ENCODE results near the gene QRFPR. TPM values are rescaled to one million over a fixed set of nuclear protein-coding genes. Genes with fewer than 3 reads are reported as not detected.
A peak's percentile ranks its signal among the peaks of the same experiment; 100 is the strongest.
"Not testable (repeated sequence)": the region's sequence is repeated elsewhere in the genome, so short reads cannot be mapped to it uniquely, and the experiment has no call there.

QRFPR gene
- total RNA-seq, result not detected

GRCh38 chr4:121380776-121381462 is at the start of gene QRFPR:
Gene QRFPR, minus strand, starts transcription at chr4:121381018. Its CDS starts 371 bp downstream, at chr4:121380647.
- Mint-ChIP-seq H3K4me3 (peak within 1 kb of the TSS; percentile 59), H3K27ac (no peak within 1 kb of the TSS), H3K4me1 (ENCODE audit: low read depth in 2 of 2) (peaks cover 0 to 6% of the 10 kb centered on the region in 2 donors), H3K9me3 (no peaks in the 10 kb centered on the region), H3K27me3 (peaks cover 42 to 77% of the 10 kb centered on the region in 2 donors), H3K36me3 (no peaks in the 10 kb centered on the region)
- ATAC-seq, result peak in 1 of 2 donors; percentile 43
- no peak for DNase-seq (ENCODE audit: low spot score)

DNA sequence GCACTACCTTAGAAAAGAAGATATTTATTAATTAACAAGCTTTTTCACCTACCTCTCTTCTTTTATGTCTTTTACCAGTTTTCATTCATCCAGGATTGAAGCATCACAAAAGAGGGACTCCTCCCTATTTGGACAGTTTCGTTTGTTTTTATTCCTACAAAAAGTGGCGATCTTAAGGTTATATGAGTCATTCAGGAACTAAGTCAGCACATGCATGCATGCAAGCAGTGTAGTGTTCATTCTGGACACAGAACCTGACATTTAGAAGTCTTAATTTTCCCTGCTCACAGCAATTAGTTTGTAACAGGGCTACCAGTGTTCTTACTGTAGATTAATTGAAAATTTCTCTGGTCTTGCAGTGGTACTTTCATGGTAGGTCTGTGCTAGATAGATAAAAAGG is 47.9 kb upstream of the QRFPR start:
- no peaks in the 10 kb centered on the region for H3K4me1 Mint-ChIP-seq (ENCODE audit: low read depth in 2 of 2)
- H3K27ac Mint-ChIP-seq, result no peak overlapping the region
- H3K9me3 Mint-ChIP-seq, result no peaks in the 10 kb centered on the region
- no peak overlapping the region for H3K4me3 Mint-ChIP-seq
- peaks cover 0 to 34% of the 10 kb centered on the region in 2 donors for H3K27me3 Mint-ChIP-seq
- ATAC-seq (no peak), DNase-seq (ENCODE audit: low spot score) (no peak)
- no peaks in the 10 kb centered on the region for H3K36me3 Mint-ChIP-seq

DNA sequence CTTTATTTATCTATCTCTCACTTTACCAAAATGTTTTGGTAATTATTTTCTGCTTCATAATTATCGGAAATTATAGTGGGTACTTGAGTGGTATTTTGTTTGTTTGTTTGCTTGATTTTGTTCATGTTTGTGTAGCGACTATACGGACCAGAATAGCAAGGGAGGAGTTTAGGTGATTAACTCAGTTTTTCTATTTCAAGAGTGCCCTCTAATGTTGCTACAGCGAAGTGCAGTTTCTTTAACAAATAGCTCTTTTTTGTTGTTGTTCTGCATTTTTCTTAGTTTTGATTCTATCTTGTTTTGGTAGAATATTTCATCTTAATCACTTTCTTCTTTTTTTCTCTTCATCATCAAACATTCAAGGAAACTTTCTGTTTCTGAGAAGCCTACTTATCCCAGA is 40.8 kb upstream of the QRFPR start:
- ATAC-seq (no peak), DNase-seq (ENCODE audit: low spot score) (no peak)
- Mint-ChIP-seq H3K36me3 (no peaks in the 10 kb centered on the region), H3K9me3 (no peaks in the 10 kb centered on the region), H3K27ac (no peak overlapping the region), H3K27me3 (peaks cover 5 to 21% of the 10 kb centered on the region in 2 donors), H3K4me3 (no peak overlapping the region), H3K4me1 (ENCODE audit: low read depth in 2 of 2) (no peaks in the 10 kb centered on the region)

DNA sequence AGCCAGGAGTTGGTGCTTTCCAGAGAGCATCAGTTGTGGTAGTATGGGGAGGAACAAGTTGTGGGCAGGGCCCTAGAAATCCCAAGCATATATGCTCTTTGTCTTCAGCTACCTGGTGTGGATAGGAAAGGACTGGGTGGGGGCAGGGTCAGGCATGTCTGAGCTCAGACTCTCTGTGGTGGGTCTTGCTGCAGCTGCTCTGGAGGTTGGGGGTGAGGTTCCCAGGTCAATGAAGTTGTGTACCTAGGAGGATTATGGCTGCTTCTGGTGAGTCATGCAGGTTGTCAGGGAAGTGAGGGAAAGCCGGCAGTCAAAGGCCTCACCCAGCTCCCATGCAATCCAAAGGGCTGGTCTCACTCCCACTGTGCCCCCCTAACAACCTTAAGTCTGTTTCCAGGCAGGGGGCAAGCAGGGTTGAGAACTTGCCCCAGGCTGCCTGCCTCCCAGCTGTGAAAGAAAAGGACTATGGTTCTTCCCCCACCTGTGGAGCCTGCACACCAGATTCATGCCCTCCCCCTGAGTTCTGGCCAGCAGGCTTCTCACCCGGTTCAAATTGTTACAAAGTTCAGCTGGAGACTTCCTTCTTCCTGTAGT is 30.4 kb upstream of the QRFPR start:
- H3K27ac Mint-ChIP-seq, result no peak overlapping the region
- ATAC-seq (no peak), DNase-seq (ENCODE audit: low spot score) (no peak)
- peaks cover 6 to 50% of the 10 kb centered on the region in 2 donors for H3K27me3 Mint-ChIP-seq
- H3K36me3 Mint-ChIP-seq, result peaks cover 7% of the 10 kb centered on the region
- no peak overlapping the region for H3K4me3 Mint-ChIP-seq
- no peaks in the 10 kb centered on the region for H3K4me1 Mint-ChIP-seq (ENCODE audit: low read depth in 2 of 2)
- peaks cover 15% of the 10 kb centered on the region for H3K9me3 Mint-ChIP-seq

- H3K27ac Mint-ChIP-seq; H3K4me1 Mint-ChIP-seq (ENCODE audit: low read depth in 2 of 2); ATAC-seq; H3K9me3 Mint-ChIP-seq; DNase-seq (ENCODE audit: low spot score); H3K4me3 Mint-ChIP-seq; H3K36me3 Mint-ChIP-seq: not testable (repeated sequence)
- H3K27me3 Mint-ChIP-seq, result peaks cover 4 to 34% of the 10 kb centered on the region in 2 donors
Observed at GRCh38 chr4:121408567-121408966, 27.7 kb upstream of the QRFPR start.

DNA sequence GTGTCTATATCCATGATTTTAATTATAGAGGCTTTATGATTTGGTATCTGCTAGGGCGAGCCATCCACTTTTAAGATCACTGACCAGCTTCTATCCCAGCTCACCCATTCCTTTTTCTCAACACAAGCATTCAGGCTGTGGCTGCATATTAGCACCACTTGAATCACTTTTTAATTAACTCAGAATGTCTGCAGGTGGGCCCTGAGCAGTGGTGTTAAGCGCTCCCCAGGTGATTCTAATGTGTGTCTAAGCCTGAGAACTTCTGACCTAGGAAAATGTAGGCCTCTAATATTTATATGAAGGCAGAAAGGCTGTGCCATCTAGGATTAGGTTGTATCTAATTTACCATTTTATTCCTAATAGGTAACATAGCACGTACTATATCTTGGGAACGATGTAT is 19.8 kb upstream of the QRFPR start:
- Mint-ChIP-seq H3K4me3 (no peak overlapping the region), H3K4me1 (ENCODE audit: low read depth in 2 of 2) (no peaks in the 10 kb centered on the region), H3K27ac (no peak overlapping the region), H3K27me3 (peaks cover 0 to 7% of the 10 kb centered on the region in 2 donors), H3K36me3 (no peaks in the 10 kb centered on the region), H3K9me3 (no peaks in the 10 kb centered on the region)
- ATAC-seq (no peak), DNase-seq (ENCODE audit: low spot score) (no peak)

GRCh38 chr4:121397941-121398601 is 17.3 kb upstream of the QRFPR start:
- Mint-ChIP-seq H3K9me3 (no peaks in the 10 kb centered on the region), H3K36me3 (no peaks in the 10 kb centered on the region), H3K27ac (no peak overlapping the region), H3K4me1 (ENCODE audit: low read depth in 2 of 2) (no peaks in the 10 kb centered on the region), H3K4me3 (no peak overlapping the region), H3K27me3 (peaks cover 0 to 4% of the 10 kb centered on the region in 2 donors)
- DNase-seq (ENCODE audit: low spot score) (no peak), ATAC-seq (no peak)

- H3K4me1 Mint-ChIP-seq (ENCODE audit: low read depth in 2 of 2), result no peaks in the 10 kb centered on the region
- H3K4me3 Mint-ChIP-seq, result no peak overlapping the region
- H3K27me3 Mint-ChIP-seq, result peaks cover 0 to 11% of the 10 kb centered on the region in 2 donors
- H3K9me3 Mint-ChIP-seq, result no peaks in the 10 kb centered on the region
- H3K27ac Mint-ChIP-seq, result no peak overlapping the region
- ATAC-seq, result no peak
- H3K36me3 Mint-ChIP-seq, result no peaks in the 10 kb centered on the region
- no peak for DNase-seq (ENCODE audit: low spot score)
Observed at GRCh38 chr4:121397434-121397833, 16.6 kb upstream of the QRFPR start.

DNA sequence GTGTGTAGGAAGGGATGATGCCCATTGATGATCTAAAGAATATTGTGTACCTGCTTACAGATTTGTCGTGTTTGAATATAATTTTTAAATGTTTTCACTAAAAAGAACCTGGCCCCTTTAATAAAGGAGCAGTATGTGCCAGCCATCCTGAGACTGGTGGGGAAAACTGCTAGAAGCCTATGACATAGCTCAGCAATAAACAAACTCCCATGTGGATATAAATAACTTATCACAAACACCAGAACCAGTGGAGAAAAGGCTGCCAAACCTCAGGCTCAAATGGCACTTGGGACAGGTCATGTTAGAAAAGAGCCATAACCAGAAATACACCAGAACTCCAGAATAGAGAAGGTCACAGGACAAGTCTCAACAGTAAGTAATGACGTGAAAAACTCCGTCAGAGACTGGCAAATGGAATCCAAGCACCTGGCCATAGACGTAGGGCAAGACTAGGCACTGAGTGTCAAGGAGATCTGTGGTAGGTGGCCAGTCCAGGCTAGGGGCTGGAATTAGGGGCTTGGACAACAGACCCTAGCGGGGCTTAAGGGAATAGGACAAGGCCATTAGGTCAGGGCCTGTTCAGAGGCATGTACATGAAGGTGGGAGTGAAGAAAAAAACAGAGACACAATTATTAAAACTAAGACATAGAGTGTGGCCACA is 11.7 kb upstream of the QRFPR start:
- Mint-ChIP-seq H3K36me3 (no peaks in the 10 kb centered on the region), H3K4me3 (no peak overlapping the region), H3K27ac (no peak overlapping the region), H3K9me3 (no peaks in the 10 kb centered on the region), H3K4me1 (ENCODE audit: low read depth in 2 of 2) (no peaks in the 10 kb centered on the region), H3K27me3 (peaks cover 0 to 26% of the 10 kb centered on the region in 2 donors)
- peak in 1 of 2 donors; percentile 38 for ATAC-seq
- no peak for DNase-seq (ENCODE audit: low spot score)

GRCh38 chr4:121390335-121390734 is 9.5 kb upstream of the QRFPR start:
- no peak for DNase-seq (ENCODE audit: low spot score)
- Mint-ChIP-seq H3K9me3 (no peaks in the 10 kb centered on the region), H3K27me3 (peaks cover 10 to 47% of the 10 kb centered on the region in 2 donors), H3K27ac (no peak overlapping the region), H3K4me1 (ENCODE audit: low read depth in 2 of 2) (no peaks in the 10 kb centered on the region), H3K4me3 (no peak overlapping the region), H3K36me3 (no peaks in the 10 kb centered on the region)
- ATAC-seq, result no peak

GRCh38 chr4:121379276-121379675 is 1.5 kb downstream of the QRFPR start:
- Mint-ChIP-seq H3K4me3 (no peak overlapping the region), H3K36me3 (no peaks in the 10 kb centered on the region), H3K27ac (no peak overlapping the region), H3K9me3 (no peaks in the 10 kb centered on the region), H3K27me3 (peaks cover 42 to 73% of the 10 kb centered on the region in 2 donors), H3K4me1 (ENCODE audit: low read depth in 2 of 2) (peaks cover 0 to 6% of the 10 kb centered on the region in 2 donors)
- ATAC-seq (no peak), DNase-seq (ENCODE audit: low spot score) (no peak)

- no peaks in the 10 kb centered on the region for H3K9me3 Mint-ChIP-seq
- DNase-seq (ENCODE audit: low spot score), result no peak
- H3K4me3 Mint-ChIP-seq, result no peak overlapping the region
- H3K4me1 Mint-ChIP-seq (ENCODE audit: low read depth in 2 of 2), result peaks cover 0 to 6% of the 10 kb centered on the region in 2 donors
- H3K27ac Mint-ChIP-seq, result no peak overlapping the region
- ATAC-seq, result no peak
- H3K36me3 Mint-ChIP-seq, result no peaks in the 10 kb centered on the region
- H3K27me3 Mint-ChIP-seq, result peaks cover 35 to 61% of the 10 kb centered on the region in 2 donors
Observed at GRCh38 chr4:121377076-121377475, 3.7 kb downstream of the QRFPR start.

DNA sequence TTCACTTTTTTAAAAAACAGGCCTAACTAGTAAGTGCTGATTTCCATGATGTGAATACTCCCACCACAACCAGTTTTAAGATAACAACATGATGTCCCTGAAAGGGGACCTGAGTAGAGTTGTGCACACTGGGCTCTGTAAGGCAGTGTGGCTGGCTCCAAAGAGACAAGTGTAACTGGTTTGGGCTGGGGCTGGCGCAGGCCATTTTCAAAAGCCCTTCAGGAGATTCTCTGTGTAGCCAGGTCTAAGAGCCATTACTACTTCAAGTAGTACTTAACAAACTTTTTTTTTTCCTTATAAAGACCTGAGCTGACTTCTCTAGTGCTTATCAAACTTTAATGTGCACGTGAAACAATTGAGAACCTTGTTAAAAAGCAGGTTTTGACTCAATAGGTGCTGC is 4.3 kb downstream of the QRFPR start:
- H3K4me3 Mint-ChIP-seq, result no peak overlapping the region
- ATAC-seq (no peak), DNase-seq (ENCODE audit: low spot score) (no peak)
- peaks cover 0 to 6% of the 10 kb centered on the region in 2 donors for H3K4me1 Mint-ChIP-seq (ENCODE audit: low read depth in 2 of 2)
- H3K9me3 Mint-ChIP-seq, result no peaks in the 10 kb centered on the region
- H3K27ac Mint-ChIP-seq, result no peak overlapping the region
- no peaks in the 10 kb centered on the region for H3K36me3 Mint-ChIP-seq
- peaks cover 37 to 56% of the 10 kb centered on the region in 2 donors for H3K27me3 Mint-ChIP-seq

- ATAC-seq, result no peak
Observed at GRCh38 chr4:121376097-121376496, 4.7 kb downstream of the QRFPR start.

More at GRCh38 chr4:121376097-121376496, 4.7 kb downstream of the QRFPR start:
- H3K4me1 Mint-ChIP-seq (ENCODE audit: low read depth in 2 of 2), result peaks cover 0 to 6% of the 10 kb centered on the region in 2 donors
- no peaks in the 10 kb centered on the region for H3K9me3 Mint-ChIP-seq
- no peak overlapping the region for H3K27ac Mint-ChIP-seq
- DNase-seq (ENCODE audit: low spot score), result no peak
- H3K36me3 Mint-ChIP-seq, result no peaks in the 10 kb centered on the region
- peaks cover 36 to 54% of the 10 kb centered on the region in 2 donors for H3K27me3 Mint-ChIP-seq
- H3K4me3 Mint-ChIP-seq, result no peak overlapping the region
